ENCODE data around the gene HOXA6.

Gene HOXA6

GRCh38 chr7:27175626-27176523 is 28.3 kb upstream of the HOXA6 start:
- TF ChIP-seq EZH2 (IDR thresholded peaks at IDR 0.05; ENCODE audit: borderline replicate concordance, low read depth, low read length, severe bottlenecking) (no peak), CTCF (IDR thresholded peaks at IDR 0.05; ENCODE audit: borderline replicate concordance, extremely low read depth, low read length, poor library complexity, severe bottlenecking) (no peak)
- H4K20me1 ChIP-seq (ENCODE audit: insufficient read depth, low read length) = no peaks in the 10 kb centered on the region
- ATAC-seq (ENCODE audit: insufficient read depth, low read depth) (no peak), DNase-seq (no peak)
- H3K9ac ChIP-seq (ENCODE audit: low read depth, low read length) = no peak overlapping the region
- H3K9me3 ChIP-seq (ENCODE audit: insufficient read depth, low read length, severe bottlenecking) = no peaks in the 10 kb centered on the region
- no peak overlapping the region for H2AFZ ChIP-seq (ENCODE audit: low read depth, low read length)
- peaks cover 10% of the 10 kb centered on the region for H3K27me3 ChIP-seq (ENCODE audit: insufficient read depth, low read length, poor library complexity)
- no peaks in the 10 kb centered on the region for H3K79me2 ChIP-seq (ENCODE audit: insufficient read depth, low read length)
- H3K27ac ChIP-seq (ENCODE audit: low read length) = no peak overlapping the region
- no peaks in the 10 kb centered on the region for H3K4me1 ChIP-seq (ENCODE audit: insufficient read depth, low read length)
- no peak overlapping the region for H3K4me3 ChIP-seq (ENCODE audit: low read depth in 1 of 2, low read length in 2 of 2)
- H3K36me3 ChIP-seq (ENCODE audit: insufficient read depth, low read length) = no peaks in the 10 kb centered on the region
- no peak overlapping the region for H3K4me2 ChIP-seq (ENCODE audit: insufficient read depth, low read length)

GRCh38 chr7:27174874-27175625 is 27.5 kb upstream of the HOXA6 start:
- TF ChIP-seq CTCF (IDR thresholded peaks at IDR 0.05; ENCODE audit: borderline replicate concordance, extremely low read depth, low read length, poor library complexity, severe bottlenecking) (no peak), EZH2 (IDR thresholded peaks at IDR 0.05; ENCODE audit: borderline replicate concordance, low read depth, low read length, severe bottlenecking) (no peak)
- no peak overlapping the region for H3K4me3 ChIP-seq (ENCODE audit: low read depth in 1 of 2, low read length in 2 of 2)
- H3K4me2 ChIP-seq (ENCODE audit: insufficient read depth, low read length) = no peak overlapping the region
- H3K36me3 ChIP-seq (ENCODE audit: insufficient read depth, low read length) = no peaks in the 10 kb centered on the region
- no peak overlapping the region for H2AFZ ChIP-seq (ENCODE audit: low read depth, low read length)
- no peaks in the 10 kb centered on the region for H4K20me1 ChIP-seq (ENCODE audit: insufficient read depth, low read length)
- H3K4me1 ChIP-seq (ENCODE audit: insufficient read depth, low read length) = no peaks in the 10 kb centered on the region
- ATAC-seq (ENCODE audit: insufficient read depth, low read depth) = no peak
- no peak overlapping the region for H3K9ac ChIP-seq (ENCODE audit: low read depth, low read length)
- no peaks in the 10 kb centered on the region for H3K79me2 ChIP-seq (ENCODE audit: insufficient read depth, low read length)
- peaks cover 10% of the 10 kb centered on the region for H3K27me3 ChIP-seq (ENCODE audit: insufficient read depth, low read length, poor library complexity)
- no peak for DNase-seq
- no peak overlapping the region for H3K27ac ChIP-seq (ENCODE audit: low read length)
- no peaks in the 10 kb centered on the region for H3K9me3 ChIP-seq (ENCODE audit: insufficient read depth, low read length, severe bottlenecking)

DNA sequence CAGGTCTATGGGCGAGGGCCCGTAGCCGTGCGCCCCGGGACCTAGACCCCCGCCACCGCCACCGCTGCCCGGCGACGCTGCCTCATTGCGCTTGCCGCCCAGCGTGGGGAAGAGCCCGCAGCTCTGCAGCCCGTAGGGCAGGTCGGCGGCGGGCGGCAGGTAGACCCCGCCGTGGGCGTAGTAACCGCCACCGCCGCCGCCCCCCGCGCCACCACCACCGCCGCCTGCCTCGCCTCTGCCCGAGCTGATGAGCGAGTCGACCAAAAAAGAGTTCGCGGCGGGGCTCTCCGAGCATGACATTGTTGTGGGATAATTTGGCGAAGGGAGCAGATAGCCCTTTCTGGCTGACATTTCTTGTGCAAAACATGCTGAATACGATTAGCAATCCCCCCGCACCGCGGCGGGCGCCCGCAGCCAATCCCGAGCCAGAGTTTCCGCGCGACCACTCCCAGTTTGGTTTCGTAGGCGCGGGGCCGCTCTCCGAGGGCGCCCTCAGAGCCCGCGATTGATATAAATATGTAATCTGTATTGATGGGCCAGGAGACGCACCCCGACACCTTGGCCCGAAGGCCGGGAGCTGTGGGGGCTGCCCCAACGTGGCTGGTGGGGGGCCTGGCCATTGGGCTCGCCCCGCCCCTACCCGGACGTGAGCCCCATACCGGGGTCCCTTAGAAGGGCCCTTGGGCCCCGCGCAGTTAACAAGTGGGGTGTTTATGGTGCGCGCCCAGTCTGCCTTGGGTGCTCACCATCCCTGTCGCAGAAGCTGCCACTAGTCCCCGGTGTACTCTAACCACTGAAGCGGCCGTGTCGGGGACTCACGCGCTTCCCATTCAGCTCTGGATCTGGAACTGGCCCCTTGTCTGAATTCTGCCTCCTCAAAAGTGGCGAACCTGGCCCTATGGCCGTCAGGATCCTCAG is 26.6 kb upstream of the HOXA6 start, which contains the start of gene HOXA10:
Gene HOXA10, minus strand, starts transcription at position 365 of the 918 bp plus-strand sequence. Its CDS starts 14 bp downstream, at position 351.
- no peak within 1 kb of the TSS for H3K4me3 ChIP-seq (ENCODE audit: low read depth in 1 of 2, low read length in 2 of 2)
- H3K27me3 ChIP-seq (ENCODE audit: insufficient read depth, low read length, poor library complexity) = peaks cover 10% of the 10 kb centered on the region
- no peak within 1 kb of the TSS for H2AFZ ChIP-seq (ENCODE audit: low read depth, low read length)
- H3K9me3 ChIP-seq (ENCODE audit: insufficient read depth, low read length, severe bottlenecking) = no peaks in the 10 kb centered on the region
- H3K36me3 ChIP-seq (ENCODE audit: insufficient read depth, low read length) = no peaks in the 10 kb centered on the region
- TF ChIP-seq EZH2 (IDR thresholded peaks at IDR 0.05; ENCODE audit: borderline replicate concordance, low read depth, low read length, severe bottlenecking) = no peak
- TF ChIP-seq CTCF (IDR thresholded peaks at IDR 0.05; ENCODE audit: borderline replicate concordance, extremely low read depth, low read length, poor library complexity, severe bottlenecking) = no peak
- H3K79me2 ChIP-seq (ENCODE audit: insufficient read depth, low read length) = no peaks in the 10 kb centered on the region
- ATAC-seq (ENCODE audit: insufficient read depth, low read depth) (no peak), DNase-seq (no peak)
- no peaks in the 10 kb centered on the region for H4K20me1 ChIP-seq (ENCODE audit: insufficient read depth, low read length)
- no peak within 1 kb of the TSS for H3K4me2 ChIP-seq (ENCODE audit: insufficient read depth, low read length)
- H3K4me1 ChIP-seq (ENCODE audit: insufficient read depth, low read length) = no peaks in the 10 kb centered on the region
- no peak within 1 kb of the TSS for H3K9ac ChIP-seq (ENCODE audit: low read depth, low read length)
- no peak within 1 kb of the TSS for H3K27ac ChIP-seq (ENCODE audit: low read length)

All from DND-41 (cell line).